Mesothelial cell of epicardium (in vitro differentiated cells): ENCODE results near the gene SMIM35. TPM values are rescaled to one million over a fixed set of nuclear protein-coding genes. Genes with fewer than 3 reads are reported as not detected.

Source experiments
- DNase-seq, 2 experiments: peaks; one replicate each; pipeline ENCODE4 v3.0.0; 2021; ENCODE audit warnings: low spot score in 2 of 2; ENCODE audit not compliant: unreplicated experiment in 2 of 2
- H3K27ac Mint-ChIP-seq: 2 replicates; pipeline ENCODE4 v1.8.0; 2021; ENCODE audit warnings: mixed read lengths
- H3K27me3 Mint-ChIP-seq: 2 replicates; pipeline ENCODE4 v1.8.0; 2021; ENCODE audit warnings: low read depth, mixed read lengths
- H3K36me3 Mint-ChIP-seq: 2 replicates; pipeline ENCODE4 v1.8.0; 2021; ENCODE audit warnings: mixed read lengths
- H3K4me1 Mint-ChIP-seq: 2 replicates; pipeline ENCODE4 v1.8.0; 2021; ENCODE audit warnings: mixed read lengths
- H3K4me3 Mint-ChIP-seq: 2 replicates; pipeline ENCODE4 v1.8.0; 2021; ENCODE audit warnings: mild to moderate bottlenecking, moderate library complexity, mixed read lengths
- H3K9me3 Mint-ChIP-seq: 2 replicates; pipeline ENCODE4 v1.8.0; 2021; ENCODE audit warnings: mixed read lengths
- total RNA-seq: library from RNA; stranded (reverse); gene quantifications from 3 replicates; pipeline ENCODE4 v1.2.1, GENCODE V29; 2021
- TF ChIP-seq, protein P1 (sequence below): fragments of 200-600 bp; sonication (generic); IDR thresholded peaks from one replicate; pipeline ENCODE4 v1.5.0; 2021; ENCODE audit warnings: antibody characterized with exemption; ENCODE audit not compliant: unreplicated experiment

Gene SMIM35
- total RNA-seq, 1 donor from 2014 or later: not detected

DNA sequence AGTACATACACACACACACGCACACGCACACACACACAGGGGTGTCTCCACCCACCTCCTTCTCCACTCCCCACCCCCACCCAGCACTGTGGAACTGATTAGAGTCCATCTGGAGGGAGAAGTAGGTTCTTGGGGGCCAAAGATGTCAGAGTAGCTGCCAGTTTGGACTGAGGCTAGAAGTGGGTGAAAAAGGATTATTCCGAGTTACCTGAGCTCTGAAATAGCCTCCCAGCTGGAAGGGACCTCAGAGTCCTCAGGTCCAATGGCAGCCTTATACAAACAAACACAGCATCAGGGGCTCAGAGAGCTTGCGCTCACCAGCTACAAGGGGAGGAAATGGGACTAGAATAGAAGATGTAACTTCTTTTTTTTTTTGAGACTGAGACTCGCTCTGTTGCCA lies 79.7 kb downstream of the SMIM35 start:
- Mint-ChIP-seq H3K36me3 (no peaks in the 10 kb centered on the region), H3K27me3 (peaks cover 51% of the 10 kb centered on the region), H3K4me1 (peaks cover 9% of the 10 kb centered on the region), H3K9me3 (peaks cover 7% of the 10 kb centered on the region), H3K4me3 (no peak overlapping the region), H3K27ac (no peak overlapping the region)
- peak in 1 of 2 experiments; percentile 30 for DNase-seq
- TF ChIP-seq, protein P1, sequence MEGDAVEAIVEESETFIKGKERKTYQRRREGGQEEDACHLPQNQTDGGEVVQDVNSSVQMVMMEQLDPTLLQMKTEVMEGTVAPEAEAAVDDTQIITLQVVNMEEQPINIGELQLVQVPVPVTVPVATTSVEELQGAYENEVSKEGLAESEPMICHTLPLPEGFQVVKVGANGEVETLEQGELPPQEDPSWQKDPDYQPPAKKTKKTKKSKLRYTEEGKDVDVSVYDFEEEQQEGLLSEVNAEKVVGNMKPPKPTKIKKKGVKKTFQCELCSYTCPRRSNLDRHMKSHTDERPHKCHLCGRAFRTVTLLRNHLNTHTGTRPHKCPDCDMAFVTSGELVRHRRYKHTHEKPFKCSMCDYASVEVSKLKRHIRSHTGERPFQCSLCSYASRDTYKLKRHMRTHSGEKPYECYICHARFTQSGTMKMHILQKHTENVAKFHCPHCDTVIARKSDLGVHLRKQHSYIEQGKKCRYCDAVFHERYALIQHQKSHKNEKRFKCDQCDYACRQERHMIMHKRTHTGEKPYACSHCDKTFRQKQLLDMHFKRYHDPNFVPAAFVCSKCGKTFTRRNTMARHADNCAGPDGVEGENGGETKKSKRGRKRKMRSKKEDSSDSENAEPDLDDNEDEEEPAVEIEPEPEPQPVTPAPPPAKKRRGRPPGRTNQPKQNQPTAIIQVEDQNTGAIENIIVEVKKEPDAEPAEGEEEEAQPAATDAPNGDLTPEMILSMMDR: no peak

DNA sequence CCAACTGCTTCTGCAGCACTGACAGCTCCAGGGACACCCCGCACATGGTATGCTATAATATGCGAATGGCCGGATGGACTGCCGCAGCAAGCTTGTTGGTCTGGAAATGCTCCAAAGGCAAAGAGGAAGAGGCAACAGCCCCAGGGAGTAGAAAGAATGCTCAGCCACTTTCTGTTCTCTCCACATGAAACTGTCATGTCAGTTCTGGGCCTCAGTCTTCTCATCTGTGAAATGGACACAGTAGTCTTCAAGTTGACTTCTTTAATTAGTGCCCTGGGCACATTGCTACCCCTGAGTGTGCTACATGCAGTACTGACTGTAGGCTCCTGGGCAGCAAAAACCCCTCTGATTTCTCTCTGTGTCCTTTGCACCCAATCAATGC lies 80.6 kb downstream of the SMIM35 start:
- Mint-ChIP-seq H3K9me3 (peaks cover 7% of the 10 kb centered on the region), H3K36me3 (no peaks in the 10 kb centered on the region), H3K4me1 (peaks cover 12% of the 10 kb centered on the region), H3K27me3 (peaks cover 51% of the 10 kb centered on the region), H3K27ac (no peak overlapping the region), H3K4me3 (no peak overlapping the region)
- no peak for DNase-seq
- TF ChIP-seq, protein P1: no peak

DNA sequence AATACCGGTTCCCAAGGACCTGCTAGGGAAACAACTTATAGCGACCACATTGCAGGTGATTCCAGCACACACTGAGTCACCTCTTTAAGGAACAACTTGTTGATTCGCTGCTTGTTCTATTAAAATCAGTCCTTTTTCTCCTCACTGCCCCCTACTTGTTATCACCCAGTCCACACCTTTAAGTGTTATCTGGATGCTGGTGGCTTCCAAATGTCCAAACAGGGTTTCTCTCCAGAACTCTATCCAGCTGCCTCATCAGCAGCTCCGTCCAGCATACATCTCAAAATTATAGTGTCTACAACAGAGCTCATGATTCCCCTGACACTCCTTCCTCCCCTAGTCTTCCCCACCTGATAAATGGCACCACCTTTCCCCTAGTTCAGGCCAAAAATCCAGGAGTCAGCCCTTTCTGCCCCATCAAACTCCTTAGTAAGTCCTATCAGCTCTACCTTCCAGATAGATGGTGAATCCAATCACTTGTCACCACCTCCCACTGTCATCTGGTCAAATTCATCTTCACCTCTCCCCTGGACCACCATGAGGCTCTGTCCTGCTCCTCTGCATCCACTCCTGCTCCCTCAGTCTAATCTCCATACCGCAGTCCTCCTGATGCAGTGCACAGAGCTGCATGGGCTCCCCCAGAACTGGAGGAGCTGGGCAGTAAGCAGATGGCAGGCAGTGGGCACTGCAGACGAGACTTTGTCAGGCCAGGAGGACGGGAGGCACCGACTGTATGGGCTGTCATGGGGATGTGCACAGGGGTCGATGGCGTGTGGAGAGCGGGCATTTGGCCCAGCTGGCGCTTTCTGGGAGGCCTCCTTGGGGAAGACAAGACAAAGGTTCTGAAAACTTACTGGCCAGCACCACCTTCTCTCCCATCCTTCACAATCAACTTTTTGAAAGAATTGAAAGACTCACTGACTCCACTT lies 81.3 kb downstream of the SMIM35 start:
- peaks cover 12% of the 10 kb centered on the region for H3K4me1 Mint-ChIP-seq
- H3K27ac Mint-ChIP-seq: no peak overlapping the region
- no peak overlapping the region for H3K4me3 Mint-ChIP-seq
- H3K9me3 Mint-ChIP-seq: peaks cover 7% of the 10 kb centered on the region
- H3K36me3 Mint-ChIP-seq: no peaks in the 10 kb centered on the region
- TF ChIP-seq, protein P1: no peak
- H3K27me3 Mint-ChIP-seq: peaks cover 51% of the 10 kb centered on the region
- DNase-seq: no peak

- Mint-ChIP-seq H3K4me1 (peaks cover 12% of the 10 kb centered on the region), H3K27ac (no peak overlapping the region), H3K9me3 (peaks cover 7% of the 10 kb centered on the region), H3K36me3 (no peaks in the 10 kb centered on the region), H3K27me3 (peaks cover 44% of the 10 kb centered on the region), H3K4me3 (no peak overlapping the region)
- DNase-seq: peak in 1 of 2 experiments; percentile 13
- TF ChIP-seq, protein P1: no peak
Measured at GRCh38 chr11:118004543-118005223, 82.1 kb downstream of the SMIM35 start.

DNA sequence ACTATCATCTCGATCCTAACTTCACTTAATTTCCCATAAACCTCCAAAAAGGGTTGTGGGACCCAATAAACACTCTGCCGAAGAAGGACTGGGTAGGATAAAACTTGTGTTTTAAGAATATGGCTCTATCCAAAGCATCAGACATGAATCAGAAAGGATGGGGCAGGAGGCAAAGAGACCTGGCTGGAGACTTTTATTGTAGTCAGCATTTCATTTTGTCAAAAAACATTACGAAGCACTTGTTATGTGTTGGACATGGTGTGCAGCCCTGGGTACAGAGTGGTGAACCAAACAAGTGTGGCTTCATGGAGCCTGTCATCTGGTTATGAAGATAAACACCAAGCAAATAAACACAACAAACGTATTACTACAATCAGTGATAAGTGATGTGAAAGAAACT lies 83.3 kb downstream of the SMIM35 start:
- Mint-ChIP-seq H3K27ac (no peak overlapping the region), H3K9me3 (peaks cover 7% of the 10 kb centered on the region)

More for the DNA sequence above, 83.3 kb downstream of the SMIM35 start:
- TF ChIP-seq, protein P1: no peak
- peaks cover 33% of the 10 kb centered on the region for H3K27me3 Mint-ChIP-seq
- H3K4me1 Mint-ChIP-seq: peaks cover 12% of the 10 kb centered on the region
- no peaks in the 10 kb centered on the region for H3K36me3 Mint-ChIP-seq
- no peak overlapping the region for H3K4me3 Mint-ChIP-seq
- DNase-seq: no peak
